HepG2 (cell line): ENCODE results near the gene EMC10. TPM values are rescaled to one million over a fixed set of nuclear protein-coding genes. Genes with fewer than 3 reads are reported as not detected.

Experiments used
- ATAC-seq: fragments of 200-7000 bp; cut with Tn5 transposase; 3 replicates; pipeline ENCODE4 v1.9.1; 2020; ENCODE audit warnings: mild to moderate bottlenecking, moderate library complexity
- BruUV-seq: library from RNA; stranded (reverse); fragments of 400-500 nt; replicated peaks from 2 replicates; lab custom pipeline; 2021; lab: Mats Ljungman, UMichigan
- CTCF ChIA-PET: fragments of 300-600 bp; formaldehyde crosslinking; extraction: SDS; loops from one replicate; lab custom pipeline; 2021; ENCODE audit warnings: low total read pairs, inconsistent platforms, low intra/inter-chr PET ratio; lab: Yijun Ruan, JAX
- POLR2A ChIA-PET: fragments of 350-600 bp; sonication (Branson Sonifier 250); formaldehyde crosslinking; loops from one replicate; lab custom pipeline; 2020; ENCODE audit warnings: antibody characterized with exemption, inconsistent platforms; lab: Yijun Ruan, JAX
- DNase-seq: peaks from one replicate; pipeline ENCODE4 v3.0.0-alpha.2; 2015; ENCODE audit warnings: low spot score
- FAIRE-seq: peaks from 3 replicates; lab custom pipeline; 2011; peaks lifted over from hg19 to GRCh38; lab: Jason Lieb, UNC
- H2AFZ ChIP-seq: one replicate; pipeline ENCODE4 v1.6.1; 2011; ENCODE audit warnings: low read length, inconsistent platforms
- H3K27ac ChIP-seq: fragments of 300-600 bp; 3 replicates; pipeline ENCODE4 v1.8.0; 2011; ENCODE audit warnings: mixed run types, mild to moderate bottlenecking, mixed read lengths, low read length, inconsistent platforms; ENCODE audit not compliant: insufficient read depth; ENCODE audit errors: extremely low read length
- H3K27me3 ChIP-seq, 2 experiments: fragments of 200-600 bp in 1 of 2; 2 replicates in 1 of 2; 3 replicates in 1 of 2; pipeline versions ENCODE4 v1.6.0 to v1.8.0; 2011; ENCODE audit warnings: low read length in 2 of 2, mild to moderate bottlenecking in 2 of 2, moderate library complexity in 2 of 2, inconsistent platforms in 1 of 2; ENCODE audit not compliant: insufficient read depth in 2 of 2, control insufficient read depth in 1 of 2
- H3K36me3 ChIP-seq, 2 experiments: fragments of 200-600 bp in 1 of 2; replicated peaks in 1 of 2; 2 replicates in 1 of 2; 3 replicates in 1 of 2; pipeline versions ENCODE4 v1.5.1 to v1.8.0; 2011; ENCODE audit warnings: low read length in 2 of 2, inconsistent platforms in 1 of 2; ENCODE audit not compliant: insufficient read depth in 2 of 2, control insufficient read depth in 1 of 2
- H3K4me1 ChIP-seq: 2 replicates; pipeline ENCODE4 v1.5.1; 2012; ENCODE audit warnings: low read length, inconsistent platforms; ENCODE audit not compliant: insufficient read depth
- H3K4me2 ChIP-seq: 2 replicates; pipeline ENCODE4 v1.6.0; 2011; ENCODE audit warnings: low read depth, low read length, inconsistent platforms
- H3K4me3 ChIP-seq, 3 experiments: fragments of 200-600 bp in 1 of 3; sonication (generic), shearing (Covaris generic) in 1 of 3; replicated peaks in 1 of 3; 2 replicates each; pipeline ENCODE4 v1.5.1; 2011 to 2016; ENCODE audit warnings: low read length in 3 of 3, inconsistent platforms in 2 of 3, low read depth in 2 of 3, mild to moderate bottlenecking in 2 of 3, control low read depth in 1 of 3, mixed read lengths in 1 of 3; ENCODE audit not compliant: insufficient read depth in 1 of 3
- H3K79me2 ChIP-seq: one replicate; pipeline ENCODE4 v1.6.1; 2011; ENCODE audit warnings: low read length, inconsistent platforms; ENCODE audit not compliant: insufficient read depth
- H3K9ac ChIP-seq: 2 replicates; pipeline ENCODE4 v1.6.0; 2011; ENCODE audit warnings: mild to moderate bottlenecking, low read depth, low read length, inconsistent platforms; ENCODE audit not compliant: insufficient read depth
- H3K9me3 ChIP-seq: 2 replicates; pipeline ENCODE4 v1.5.1; 2012; ENCODE audit warnings: mild to moderate bottlenecking, low read length
- H4K20me1 ChIP-seq: 2 replicates; pipeline ENCODE4 v1.6.0; 2011; ENCODE audit warnings: inconsistent platforms, mild to moderate bottlenecking, low read length, moderate library complexity; ENCODE audit not compliant: insufficient read depth
- DNMT3B ChIP-seq: conservative IDR thresholded peaks from 2 replicates; pipeline ENCODE4 v1.6.1; 2016; ENCODE audit warnings: missing biosample characterization, control low read depth
- TBP ChIP-seq: sonication (generic); formaldehyde crosslinking; IDR thresholded peaks from 2 replicates; pipeline ENCODE4 v1.5.0; 2020; ENCODE audit warnings: missing genetic modification reagents
- WIZ ChIP-seq: sonication (generic); formaldehyde crosslinking; IDR thresholded peaks from 2 replicates; pipeline ENCODE4 v1.5.1; 2020; ENCODE audit warnings: mild to moderate bottlenecking, missing genetic modification reagents
- ZNF282 ChIP-seq: fragments of 450-650 bp; IDR thresholded peaks from 2 replicates; pipeline ENCODE4 v1.6.1; 2018; ENCODE audit not compliant: partially characterized antibody
- ZNF557 ChIP-seq: sonication (generic); formaldehyde crosslinking; IDR thresholded peaks from 2 replicates; pipeline ENCODE4 v1.4.0; 2020; ENCODE audit warnings: missing genetic modification reagents
- WGBS: methylation state at CpG from one replicate; pipeline ENCODE4 v1.1.6; 2017; ENCODE audit warnings: low lambda C conversion rate; 5-methylcytosine and 5-hydroxymethylcytosine counted together
- in situ Hi-C: cut with HindIII; loops from 2 replicates; pipeline ENCODE4 v1.10.0; 2017; ENCODE audit warnings: low pct_unique_long_range_greater_than_20kb; ENCODE audit not compliant: extremely low pct_ligation_motif_present
- intact Hi-C: fragments of 100-400 bp; cut with micrococcal nuclease; formaldehyde crosslinking; loops from one replicate; pipeline ENCODE4 v1.10.0; 2022; ENCODE audit not compliant: unreplicated experiment
- polyA plus RNA-seq, 8 experiments: library from polyadenylated mRNA; depleted of rRNA in 3 of 8; stranded (reverse) in 7 of 8; unstranded in 1 of 8; fragments of >200 nt; fragmentation: Illumina TruSeq in 4 of 8; extraction: Trizol in 4 of 8; gene quantifications; 2 replicates each; pipeline versions ENCODE4 v1.2.1 to v1.2.3, GENCODE V29; 2011 to 2016; ENCODE audit warnings: low read depth in 4 of 8, missing spikeins in 1 of 8, mixed read lengths in 1 of 8; ENCODE audit not compliant: insufficient read depth in 1 of 8
- total RNA-seq, 5 experiments: library from RNA; depleted of rRNA; stranded (reverse); fragments of >200 nt; fragmentation: Illumina TruSeq; extraction: Trizol; gene quantifications; 2 replicates each; pipeline ENCODE4 v1.2.3, GENCODE V29; 2016; ENCODE audit warnings: low read depth in 1 of 5
- TF ChIP-seq, protein P1 (sequence below): sonication (generic); formaldehyde crosslinking; IDR thresholded peaks from 2 replicates; pipeline ENCODE4 v1.4.0; 2020; ENCODE audit warnings: mild to moderate bottlenecking, low read depth, missing genetic modification reagents
- TF ChIP-seq, protein P2 (sequence below): IDR thresholded peaks from 2 replicates; pipeline ENCODE4 v1.6.1; 2016

EMC10 gene
- total and polyA plus RNA-seq, 2 of the 13 experiments (the other 11 are each of a cell fraction or from before 2014, with no cell fraction given) = not detected

GRCh38 chr19:50434525-50434924, 41.8 kb upstream of the EMC10 start (continued):
- TF ChIP-seq ZNF557 (CRISPR knock-in tag) (no peak), WIZ (CRISPR knock-in tag) (no peak)

- Histone ChIP-seq H3K4me2 (no peak overlapping the region), H3K79me2 (no peaks in the 10 kb centered on the region), H3K4me3 (no peak overlapping the region), H3K9ac (no peak overlapping the region), H4K20me1 (no peaks in the 10 kb centered on the region), H3K27ac (no peak overlapping the region), H3K9me3 (no peaks in the 10 kb centered on the region), H3K4me1 (peaks cover 10% of the 10 kb centered on the region), H3K36me3 (no peaks in the 10 kb centered on the region), H3K27me3 (peaks cover 10 to 29% of the 10 kb centered on the region in 2 experiments; a peak in 4 of 5 replicates), H2AFZ (no peak overlapping the region)
- ChIA-PET CTCF (no interaction called here), POLR2A (no interaction called here)
- whole genome bisulfite sequencing = 49% methylated on average over 15 of the region's 17 CpGs
- TF ChIP-seq, protein P1, sequence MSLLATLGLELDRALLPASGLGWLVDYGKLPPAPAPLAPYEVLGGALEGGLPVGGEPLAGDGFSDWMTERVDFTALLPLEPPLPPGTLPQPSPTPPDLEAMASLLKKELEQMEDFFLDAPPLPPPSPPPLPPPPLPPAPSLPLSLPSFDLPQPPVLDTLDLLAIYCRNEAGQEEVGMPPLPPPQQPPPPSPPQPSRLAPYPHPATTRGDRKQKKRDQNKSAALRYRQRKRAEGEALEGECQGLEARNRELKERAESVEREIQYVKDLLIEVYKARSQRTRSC = no peak
- TF ChIP-seq TBP (no peak), DNMT3B (no peak), ZNF282 (no peak)
- TF ChIP-seq, protein P2, sequence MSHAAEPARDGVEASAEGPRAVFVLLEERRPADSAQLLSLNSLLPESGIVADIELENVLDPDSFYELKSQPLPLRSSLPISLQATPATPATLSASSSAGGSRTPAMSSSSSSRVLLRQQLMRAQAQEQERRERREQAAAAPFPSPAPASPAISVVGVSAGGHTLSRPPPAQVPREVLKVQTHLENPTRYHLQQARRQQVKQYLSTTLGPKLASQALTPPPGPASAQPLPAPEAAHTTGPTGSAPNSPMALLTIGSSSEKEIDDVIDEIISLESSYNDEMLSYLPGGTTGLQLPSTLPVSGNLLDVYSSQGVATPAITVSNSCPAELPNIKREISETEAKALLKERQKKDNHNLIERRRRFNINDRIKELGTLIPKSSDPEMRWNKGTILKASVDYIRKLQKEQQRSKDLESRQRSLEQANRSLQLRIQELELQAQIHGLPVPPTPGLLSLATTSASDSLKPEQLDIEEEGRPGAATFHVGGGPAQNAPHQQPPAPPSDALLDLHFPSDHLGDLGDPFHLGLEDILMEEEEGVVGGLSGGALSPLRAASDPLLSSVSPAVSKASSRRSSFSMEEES (CRISPR knock-in tag) = no peak
- FAIRE-seq (no peak), DNase-seq (no peak), ATAC-seq (no peak)
- in situ Hi-C loops (no loop called here), intact Hi-C loops (no loop called here)
- BruUV-seq = no TSS peak
Measured at GRCh38 chr19:50435221-50435620, 41.1 kb upstream of the EMC10 start.
